ENCODE results near the gene BCO2.

DNA sequence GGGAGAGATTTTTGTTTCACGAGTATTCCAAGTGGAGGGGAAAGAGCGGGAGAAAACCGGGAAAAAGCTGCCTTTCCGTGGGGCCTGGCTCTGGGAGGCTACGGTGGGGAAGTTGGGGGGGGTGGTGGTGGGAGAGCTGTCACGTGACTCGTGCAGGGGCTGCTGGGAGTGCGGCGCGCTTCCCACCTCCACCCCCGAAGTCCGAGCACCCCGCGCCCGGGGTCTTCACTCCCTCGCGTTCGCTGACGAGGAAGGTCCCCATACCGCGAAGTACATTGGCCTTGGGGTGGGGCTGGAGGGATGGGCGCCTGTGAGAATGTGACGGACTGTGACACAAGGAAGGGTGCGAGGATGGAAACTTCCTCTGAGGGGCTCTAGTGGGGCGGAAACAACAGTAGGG, 8.2 kb upstream of the BCO2 start, which contains the start of gene TEX12:
- no peak for TF ChIP-seq POLR2AphosphoS5 (IDR thresholded peaks at IDR 0.05; ENCODE audit: low read depth, low read length)
- TF ChIP-seq, protein P1, sequence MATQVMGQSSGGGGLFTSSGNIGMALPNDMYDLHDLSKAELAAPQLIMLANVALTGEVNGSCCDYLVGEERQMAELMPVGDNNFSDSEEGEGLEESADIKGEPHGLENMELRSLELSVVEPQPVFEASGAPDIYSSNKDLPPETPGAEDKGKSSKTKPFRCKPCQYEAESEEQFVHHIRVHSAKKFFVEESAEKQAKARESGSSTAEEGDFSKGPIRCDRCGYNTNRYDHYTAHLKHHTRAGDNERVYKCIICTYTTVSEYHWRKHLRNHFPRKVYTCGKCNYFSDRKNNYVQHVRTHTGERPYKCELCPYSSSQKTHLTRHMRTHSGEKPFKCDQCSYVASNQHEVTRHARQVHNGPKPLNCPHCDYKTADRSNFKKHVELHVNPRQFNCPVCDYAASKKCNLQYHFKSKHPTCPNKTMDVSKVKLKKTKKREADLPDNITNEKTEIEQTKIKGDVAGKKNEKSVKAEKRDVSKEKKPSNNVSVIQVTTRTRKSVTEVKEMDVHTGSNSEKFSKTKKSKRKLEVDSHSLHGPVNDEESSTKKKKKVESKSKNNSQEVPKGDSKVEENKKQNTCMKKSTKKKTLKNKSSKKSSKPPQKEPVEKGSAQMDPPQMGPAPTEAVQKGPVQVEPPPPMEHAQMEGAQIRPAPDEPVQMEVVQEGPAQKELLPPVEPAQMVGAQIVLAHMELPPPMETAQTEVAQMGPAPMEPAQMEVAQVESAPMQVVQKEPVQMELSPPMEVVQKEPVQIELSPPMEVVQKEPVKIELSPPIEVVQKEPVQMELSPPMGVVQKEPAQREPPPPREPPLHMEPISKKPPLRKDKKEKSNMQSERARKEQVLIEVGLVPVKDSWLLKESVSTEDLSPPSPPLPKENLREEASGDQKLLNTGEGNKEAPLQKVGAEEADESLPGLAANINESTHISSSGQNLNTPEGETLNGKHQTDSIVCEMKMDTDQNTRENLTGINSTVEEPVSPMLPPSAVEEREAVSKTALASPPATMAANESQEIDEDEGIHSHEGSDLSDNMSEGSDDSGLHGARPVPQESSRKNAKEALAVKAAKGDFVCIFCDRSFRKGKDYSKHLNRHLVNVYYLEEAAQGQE (IDR thresholded peaks at IDR 0.05; ENCODE audit: insufficient read depth in 1 of 2, low read depth in 2 of 2, low read length in 2 of 2) = no peak
- no peak for TF ChIP-seq TAF1 (IDR thresholded peaks at IDR 0.05; ENCODE audit: borderline replicate concordance, insufficient read depth, low read length)

Data from PFSK-1 (cell line).